ENCODE results near the gene OLFML3. TPM values are rescaled to one million over a fixed set of nuclear protein-coding genes. Genes with fewer than 3 reads are reported as not detected.

The OLFML3 gene
- total and polyA plus RNA-seq, 2 of the 8 experiments (the other 6 are each of a cell fraction or from before 2014, with no cell fraction given) = 56.0 to 72.3 TPM

- TF ChIP-seq RNF2 (IDR thresholded peaks at IDR 0.05; ENCODE audit: borderline replicate concordance, low read depth, low read length, missing control alignments, poor library complexity, severe bottlenecking) (no peak), SIN3A (conservative IDR thresholded peaks at IDR 0.05 in 1 of 2, IDR thresholded peaks at IDR 0.05 in 1 of 2; ENCODE audit: low read depth in 1 of 2, low read length in 2 of 2) (no peak), KDM1A (IDR thresholded peaks at IDR 0.05; ENCODE audit: borderline replicate concordance, low read length) (no peak)
These were observed 20.5 kb downstream of the OLFML3 start (continued) for GRCh38 chr1:113999799-114000198.

Measured in H1 (cell line).